K562 (cell line): ENCODE results near the gene ADORA2A. TPM values are rescaled to one million over a fixed set of nuclear protein-coding genes. Genes with fewer than 3 reads are reported as not detected.

Source experiments
- ATAC-seq: fragments of 200-7000 bp; cut with Tn5 transposase; 3 replicates; pipeline ENCODE4 v1.9.1; 2020; ENCODE audit warnings: moderate library complexity
- BruUV-seq: library from RNA; stranded (reverse); fragments of 400-500 nt; replicated peaks from 2 replicates; lab custom pipeline; 2021; lab: Mats Ljungman, UMichigan
- CTCF ChIA-PET: fragments of 300-600 bp; formaldehyde crosslinking; extraction: SDS; loops from one replicate; lab custom pipeline; 2021; ENCODE audit warnings: low intra/inter-chr PET ratio; lab: Yijun Ruan, JAX
- POLR2A ChIA-PET: fragments of 300-600, 350-650 bp; sonication (Branson Sonifier 250); formaldehyde crosslinking; extraction: SDS; loops from one replicate; lab custom pipeline; 2021; ENCODE audit warnings: antibody characterized with exemption, inconsistent platforms; lab: Yijun Ruan, JAX
- DNase-seq, 4 experiments: peaks; one replicate each; pipeline versions ENCODE4 v3.0.0 to v3.0.0-alpha.2; 2011 to 2018; ENCODE audit warnings: low spot score in 3 of 4, mixed read lengths in 3 of 4; ENCODE audit errors: extremely low read depth in 1 of 4
- FAIRE-seq: peaks from 2 replicates; lab custom pipeline; 2011; peaks lifted over from hg19 to GRCh38; lab: Jason Lieb, UNC
- H2AFZ ChIP-seq: 2 replicates; pipeline ENCODE4 v1.6.0; 2011; ENCODE audit warnings: low read depth, low read length, control low read depth, inconsistent platforms
- H3K27ac ChIP-seq: fragments of 200-600 bp; 3 replicates; pipeline ENCODE4 v1.8.0; 2011; ENCODE audit warnings: low read depth, mild to moderate bottlenecking, control low read depth, inconsistent platforms, low read length, moderate library complexity, mixed read lengths; ENCODE audit errors: extremely low read depth
- H3K27me3 ChIP-seq, 2 experiments: fragments of 300-600 bp in 1 of 2; 2 replicates in 1 of 2; 3 replicates in 1 of 2; pipeline versions ENCODE4 v1.6.0 to v1.8.0; 2011; ENCODE audit warnings: inconsistent platforms in 2 of 2, low read length in 2 of 2, mild to moderate bottlenecking in 1 of 2, mixed read lengths in 1 of 2, moderate library complexity in 1 of 2; ENCODE audit not compliant: control insufficient read depth in 2 of 2, insufficient read depth in 2 of 2
- H3K36me3 ChIP-seq: fragments of 300-600 bp; 3 replicates; pipeline ENCODE4 v1.8.0; 2011; ENCODE audit warnings: mild to moderate bottlenecking, low read length, inconsistent platforms; ENCODE audit not compliant: control insufficient read depth, insufficient read depth
- H3K4me1 ChIP-seq, 2 experiments: fragments of 200-600 bp in 1 of 2; replicated peaks in 1 of 2; 2 replicates in 1 of 2; 3 replicates in 1 of 2; pipeline versions ENCODE4 v1.5.1 to v1.8.0; 2011; ENCODE audit warnings: inconsistent platforms in 2 of 2, low read length in 2 of 2, mild to moderate bottlenecking in 1 of 2, mixed read lengths in 1 of 2, moderate library complexity in 1 of 2; ENCODE audit not compliant: control insufficient read depth in 2 of 2, insufficient read depth in 2 of 2
- H3K4me2 ChIP-seq: 2 replicates; pipeline ENCODE4 v1.6.1; 2011; ENCODE audit warnings: low read length, control low read depth, inconsistent platforms, mixed read lengths; ENCODE audit not compliant: insufficient read depth
- H3K4me3 ChIP-seq: fragments of 200-600 bp; sonication (generic), shearing (Covaris generic); 2 replicates; pipeline ENCODE4 v1.5.1; 2016; ENCODE audit warnings: control low read depth, inconsistent platforms
- H3K79me2 ChIP-seq: fragments of 200-600 bp; 3 replicates; pipeline ENCODE4 v1.8.0; 2011; ENCODE audit warnings: low read length, inconsistent platforms; ENCODE audit not compliant: control insufficient read depth, insufficient read depth
- H3K9ac ChIP-seq, 2 experiments: 2 replicates each; pipeline versions ENCODE4 v1.6.0 to v1.6.1; 2011; ENCODE audit warnings: low read depth in 2 of 2, low read length in 2 of 2, control low read depth in 1 of 2, inconsistent platforms in 1 of 2, mild to moderate bottlenecking in 1 of 2, mixed read lengths in 1 of 2; ENCODE audit not compliant: insufficient read depth in 1 of 2
- H3K9me1 ChIP-seq: one replicate; pipeline ENCODE4 v1.6.0; 2011; ENCODE audit warnings: inconsistent platforms, mild to moderate bottlenecking, low read length, moderate library complexity; ENCODE audit not compliant: control insufficient read depth, insufficient read depth
- H3K9me3 ChIP-seq: replicated peaks from 2 replicates; pipeline ENCODE4 v1.5.1; 2011; ENCODE audit warnings: low read depth, low read length, inconsistent platforms; ENCODE audit not compliant: control insufficient read depth, insufficient read depth
- H4K20me1 ChIP-seq: replicated peaks from 2 replicates; pipeline ENCODE4 v1.6.1; 2011; ENCODE audit warnings: low read length, inconsistent platforms, mixed read lengths; ENCODE audit not compliant: control insufficient read depth, insufficient read depth
- E2F8 ChIP-seq: fragments of 450-650 bp; IDR thresholded peaks from 2 replicates; pipeline ENCODE4 v1.7.1; 2018; ENCODE audit warnings: mild to moderate bottlenecking, low read depth; ENCODE audit not compliant: partially characterized antibody
- SPI1 ChIP-seq: IDR thresholded peaks from 2 replicates; pipeline ENCODE4 v1.6.1; 2011; ENCODE audit warnings: low read depth, low read length, control low read depth, borderline replicate concordance
- WGBS: fragments of 100-300 bp; shearing (Covaris generic); methylation state at CpG from one replicate; pipeline ENCODE4 v1.1.6; 2016; ENCODE audit warnings: low coverage, mixed read lengths; ENCODE audit not compliant: insufficient coverage; ENCODE audit errors: missing lambda C conversion rate; 5-methylcytosine and 5-hydroxymethylcytosine counted together
- in situ Hi-C: fragments of 300-500 bp; cut with MboI; formaldehyde crosslinking; loops from 4 replicates; pipeline ENCODE4 v1.15.0; 2018; ENCODE audit warnings: inconsistent platforms, mixed read lengths
- intact Hi-C: fragments of 100-400 bp; cut with micrococcal nuclease; formaldehyde crosslinking; loops from 2 replicates; pipeline ENCODE4 v1.14.2; 2022
- polyA plus RNA-seq, 8 experiments: library from polyadenylated mRNA; depleted of rRNA in 4 of 8; stranded (reverse) in 5 of 8; unstranded in 3 of 8; fragments of >200 nt; fragmentation: Nextera tagmentation in 2 of 8; fragmentation: Illumina TruSeq in 1 of 8; extraction: Ambion mirVana in 2 of 8; extraction: Trizol in 1 of 8; gene quantifications; 2 replicates each; pipeline versions ENCODE4 v1.2.1 to v1.2.3, GENCODE V29; 2011 to 2014; ENCODE audit warnings: inconsistent platforms in 1 of 8, missing spikeins in 1 of 8
- total RNA-seq, 7 experiments: library from RNA; depleted of rRNA in 6 of 7; stranded (reverse); fragments of >200 nt in 6 of 7; fragmentation: Illumina TruSeq in 2 of 7; extraction: Trizol in 2 of 7; gene quantifications; 2 replicates each; pipeline versions ENCODE4 v1.2.1 to v1.2.3, GENCODE V29; 2011 to 2021; ENCODE audit warnings: low replicate concordance in 1 of 7

Gene ADORA2A
- total and polyA plus RNA-seq, 9 of the 15 experiments (the other 6 are each of a cell fraction or from before 2014, with no cell fraction given): 0.15 to 2.1 (median 0.66) TPM; not detected in 2

GRCh38 chr22:24433828-24434470 is 6.5 kb downstream of the ADORA2A start:
- in situ Hi-C loops: no loop called here
- no peak overlapping the region for H3K4me3 ChIP-seq
- WGBS: 16% methylated on average over 4 of the region's 12 CpGs
- ChIA-PET POLR2A (interaction anchor here (0.6 kb wide), 2 partner anchors 88 to 540 kb away, joined by 3 to 5 read pairs; partner anchors contain the start of gene MIF), CTCF (no interaction called here)
- H3K27ac ChIP-seq: no peak overlapping the region
- H3K79me2 ChIP-seq: no peaks in the 10 kb centered on the region
- no peaks in the 10 kb centered on the region for H3K9me3 ChIP-seq
- no peak overlapping the region for H2AFZ ChIP-seq
- H3K4me2 ChIP-seq: no peak overlapping the region
- H3K9me1 ChIP-seq: no peaks in the 10 kb centered on the region
- ATAC-seq (no peak), FAIRE-seq (no peak), DNase-seq (peak in 1 of 4 experiments; percentile 18)
- no peak for TF ChIP-seq E2F8
- peak; percentile 75 for TF ChIP-seq SPI1
- H3K36me3 ChIP-seq: no peaks in the 10 kb centered on the region
- intact Hi-C loops: no loop called here
- H3K4me1 ChIP-seq: peaks cover 0 to 23% of the 10 kb centered on the region in 2 experiments; a peak in 3 of 5 replicates
- peaks cover 0 to 4% of the 10 kb centered on the region in 2 experiments; a peak in 1 of 5 replicates for H3K27me3 ChIP-seq
- H4K20me1 ChIP-seq: peaks cover 2% of the 10 kb centered on the region; the same call in 1 of the 2 replicates
- BruUV-seq: no TSS peak
- no peak overlapping the region for H3K9ac ChIP-seq
